Measurements from ENCODE around the gene MGAT5.

The MGAT5 gene

GRCh38 chr2:134336352-134336751 is 82.5 kb downstream of the MGAT5 start:
- no peak for DNase-seq (ENCODE audit: low read depth in 2 of 2)

DNA sequence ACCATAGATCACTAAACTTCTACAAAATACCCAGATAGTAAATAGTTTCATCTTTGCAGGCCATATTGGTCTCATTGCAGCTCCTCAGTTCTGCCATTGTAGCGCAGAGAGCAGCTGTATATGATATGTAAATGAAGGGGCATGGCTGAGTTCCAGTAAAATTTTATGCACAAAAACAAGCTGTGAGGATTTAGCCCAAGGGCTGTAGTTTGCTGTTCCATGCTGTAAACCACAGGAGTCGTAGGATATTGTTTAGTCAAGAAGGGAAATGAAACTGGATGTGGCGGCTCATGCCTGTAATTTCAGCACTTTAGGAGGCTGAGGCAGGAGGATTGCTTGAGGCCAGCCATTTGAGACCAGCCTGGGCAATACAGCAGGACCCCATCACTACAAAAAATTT is 83.0 kb downstream of the MGAT5 start:
- DNase-seq (ENCODE audit: low read depth in 2 of 2), result no peak

DNA sequence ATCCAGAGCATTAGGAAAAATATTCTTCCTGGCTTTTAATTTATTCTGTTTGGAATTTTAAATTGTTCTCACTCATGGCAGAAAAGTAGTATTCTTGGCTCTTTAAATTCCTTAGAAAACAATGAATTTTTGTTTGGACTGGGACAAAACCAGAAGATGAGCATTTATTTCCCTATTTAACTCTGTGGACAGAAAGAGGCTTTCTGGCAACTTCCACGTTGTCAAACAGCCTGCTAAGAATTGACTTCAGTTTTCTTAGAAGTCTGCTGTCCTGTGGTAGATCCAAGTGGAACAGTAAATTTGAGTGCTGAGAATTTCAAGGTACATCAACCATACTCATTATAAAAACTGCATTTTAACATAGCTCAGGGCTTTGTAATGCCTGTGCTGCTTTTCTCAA is 83.8 kb downstream of the MGAT5 start:
- no peak for DNase-seq (ENCODE audit: low read depth in 2 of 2)

- no peak for DNase-seq (ENCODE audit: low read depth in 2 of 2)
These were observed 84.3 kb downstream of the MGAT5 start for GRCh38 chr2:134338208-134338607.

GRCh38 chr2:134341476-134341875 is 87.6 kb downstream of the MGAT5 start:
- DNase-seq (ENCODE audit: low read depth in 2 of 2), result no peak

- no peak for DNase-seq (ENCODE audit: low read depth in 2 of 2)
These were observed 91.3 kb downstream of the MGAT5 start for GRCh38 chr2:134344954-134345697.

DNA sequence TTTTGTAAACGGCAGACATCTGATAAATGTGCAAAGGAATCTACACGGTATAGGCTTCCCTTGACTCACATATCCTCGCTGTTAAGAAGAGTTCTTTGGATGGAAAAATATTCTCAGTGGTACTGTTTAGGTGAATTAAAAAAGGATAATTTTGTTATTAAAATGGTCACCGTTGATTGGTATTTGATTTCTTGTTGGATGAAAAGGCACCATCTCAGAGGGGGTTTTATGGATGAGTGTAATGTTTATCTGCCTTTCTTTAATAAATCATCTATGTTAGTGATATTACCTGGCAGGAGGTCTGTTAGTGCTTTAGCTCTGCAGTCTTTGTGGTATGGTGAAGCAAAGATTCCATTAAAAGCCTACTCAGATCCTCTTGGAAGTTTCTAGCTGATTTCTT is 92.3 kb downstream of the MGAT5 start:
- no peak for DNase-seq (ENCODE audit: low read depth in 2 of 2)

DNA sequence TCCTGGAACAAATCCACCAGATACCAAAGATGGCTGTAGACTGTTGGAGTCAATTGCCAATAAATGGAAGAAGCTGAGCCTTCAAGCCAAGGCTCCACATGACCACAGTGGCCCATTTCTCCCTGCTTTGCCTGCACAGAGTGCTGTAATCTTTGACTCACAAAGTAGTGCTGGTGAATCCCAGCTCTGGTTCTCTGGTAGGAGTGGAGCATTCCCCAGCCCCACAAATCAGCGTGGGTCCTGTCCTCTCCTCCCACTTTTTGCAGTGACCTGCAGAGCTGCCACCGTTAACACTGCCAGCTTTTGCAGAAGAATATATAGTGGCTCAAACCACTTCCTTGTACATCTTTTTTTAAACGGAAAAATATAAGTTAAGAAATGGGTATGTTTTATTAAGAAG is 93.9 kb downstream of the MGAT5 start:
- DNase-seq (ENCODE audit: low read depth in 2 of 2), result no peak

DNA sequence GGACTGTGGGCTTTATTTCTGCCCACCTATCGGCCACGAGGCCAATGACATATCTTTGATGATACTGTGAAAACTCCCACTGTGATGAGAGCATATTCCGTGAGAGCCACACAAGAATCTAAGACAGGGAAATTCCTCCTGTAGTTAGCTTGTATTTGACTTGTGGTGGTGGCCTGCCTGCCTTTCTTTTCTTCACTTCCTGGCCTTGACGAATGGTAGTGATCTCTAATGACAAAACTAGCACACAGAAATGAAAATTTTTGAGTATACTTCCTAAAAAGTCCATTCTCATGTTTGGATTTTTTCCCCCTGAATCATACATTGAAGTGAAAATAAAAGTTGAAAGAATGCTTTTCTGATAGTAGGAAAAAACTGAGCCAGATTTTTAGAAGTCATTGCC is 94.4 kb downstream of the MGAT5 start:
- no peak for DNase-seq (ENCODE audit: low read depth in 2 of 2)

DNA sequence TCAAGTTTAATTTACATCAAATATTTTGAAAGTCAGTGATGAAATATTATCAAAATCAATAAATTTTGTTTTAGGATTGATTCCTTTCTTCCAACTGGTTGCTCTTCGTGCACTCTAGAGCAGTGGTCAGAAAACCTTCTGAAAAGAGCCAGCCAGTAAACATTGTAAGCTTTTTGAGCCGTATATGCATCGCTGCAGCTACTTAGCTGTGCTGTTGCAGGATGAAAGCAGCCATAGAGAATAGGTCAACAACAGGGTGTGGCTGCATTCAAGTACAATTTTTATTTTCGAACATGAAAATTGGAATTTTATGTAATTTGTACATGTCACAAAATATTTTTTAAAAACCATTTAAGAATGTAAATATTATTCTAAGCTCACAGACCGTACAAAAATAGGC is 94.9 kb downstream of the MGAT5 start:
- DNase-seq (ENCODE audit: low read depth in 2 of 2), result no peak

DNA sequence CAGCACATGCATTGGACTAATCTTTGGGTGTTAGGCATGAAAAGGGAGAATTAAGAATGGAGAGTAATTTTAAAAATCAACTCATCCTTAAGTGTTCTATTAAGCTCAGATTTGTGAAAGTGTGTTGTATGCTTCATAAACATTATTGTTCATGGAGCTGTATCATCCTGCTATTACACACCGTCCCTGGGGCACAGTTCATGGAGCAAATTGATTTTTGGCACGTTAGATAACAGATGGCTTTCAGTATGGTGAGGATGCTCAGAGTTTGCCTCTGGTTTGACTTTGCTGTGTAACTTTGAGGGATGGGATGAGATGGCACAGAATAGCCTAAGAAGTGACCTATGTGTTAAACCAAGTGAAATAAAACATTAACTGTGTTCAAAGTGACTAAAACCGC is 97.1 kb downstream of the MGAT5 start:
- no peak for DNase-seq (ENCODE audit: low read depth in 2 of 2)

- no peak for DNase-seq (ENCODE audit: low read depth in 2 of 2)
These were observed 98.0 kb downstream of the MGAT5 start for GRCh38 chr2:134351899-134352298.

DNA sequence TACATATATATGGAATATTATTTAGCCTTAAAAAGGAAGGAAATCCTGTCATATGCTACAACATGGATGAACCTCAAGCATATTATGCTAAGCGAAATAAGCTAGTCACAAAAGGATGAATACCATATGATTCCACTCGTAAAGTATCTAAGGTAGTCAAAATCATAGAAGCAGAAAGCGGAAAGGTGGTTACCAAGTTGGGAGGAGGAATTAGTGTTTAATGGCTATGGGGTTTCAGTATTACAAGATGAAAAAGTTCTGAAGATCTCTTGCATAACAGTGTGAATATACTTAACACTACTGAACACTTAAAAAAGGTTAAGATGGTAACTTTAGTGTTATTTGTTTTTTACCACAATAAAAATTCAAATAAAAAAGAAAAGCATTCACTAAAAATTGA is 99.0 kb downstream of the MGAT5 start:
- DNase-seq (ENCODE audit: low read depth in 2 of 2), result no peak

DNA sequence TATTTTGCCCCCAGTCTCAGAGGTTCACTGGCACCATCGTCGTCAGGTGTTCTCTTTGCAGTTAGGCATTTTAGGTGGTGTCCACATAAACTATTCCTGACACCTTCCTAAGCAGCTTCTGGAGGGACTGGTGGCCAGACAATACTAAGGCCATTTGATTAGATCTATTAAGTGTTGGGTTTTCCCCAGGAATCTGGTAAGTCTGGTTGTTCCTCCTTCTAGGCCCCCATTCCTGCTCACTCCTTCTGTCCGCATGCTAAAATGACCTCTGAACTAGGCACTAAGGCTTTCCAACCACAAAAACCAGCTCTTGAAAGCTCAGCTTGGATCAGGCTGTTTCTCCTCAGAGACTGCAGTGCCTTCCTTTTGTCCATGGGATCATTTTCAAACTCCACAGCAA is 100.7 kb downstream of the MGAT5 start:
- no peak for DNase-seq (ENCODE audit: low read depth in 2 of 2)

- no peak for DNase-seq (ENCODE audit: low read depth in 2 of 2)
These were observed 103.9 kb downstream of the MGAT5 start for GRCh38 chr2:134357814-134358213.

- no peak for DNase-seq (ENCODE audit: low read depth in 2 of 2)
These were observed 105.7 kb downstream of the MGAT5 start for GRCh38 chr2:134359367-134360081.

GRCh38 chr2:134360745-134361487 is 107.0 kb downstream of the MGAT5 start:
- DNase-seq (ENCODE audit: low read depth in 2 of 2), result no peak

DNA sequence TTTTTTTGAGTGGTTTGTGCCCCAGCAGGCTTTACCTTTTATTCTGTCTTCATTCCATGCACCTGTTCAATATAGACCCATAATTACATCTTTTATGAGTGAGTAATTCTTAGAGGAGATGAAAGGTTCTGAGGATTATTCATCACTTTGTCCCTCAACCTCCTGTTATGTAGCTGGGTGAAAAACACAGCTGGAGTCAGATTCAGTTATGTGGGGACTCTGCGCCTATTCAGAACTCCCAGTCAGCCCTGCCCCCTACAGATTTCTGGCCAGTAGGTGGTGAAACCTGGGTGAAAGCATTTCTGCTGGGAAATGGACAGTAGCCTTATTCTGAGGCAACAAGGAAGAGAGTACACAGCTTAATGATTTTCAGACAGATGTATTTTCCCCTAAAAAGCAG is 107.8 kb downstream of the MGAT5 start:
- no peak for DNase-seq (ENCODE audit: low read depth in 2 of 2)

GRCh38 chr2:134362152-134362668 is 108.3 kb downstream of the MGAT5 start:
- DNase-seq (ENCODE audit: low read depth in 2 of 2), result no peak

- DNase-seq (ENCODE audit: low read depth in 2 of 2), result no peak
These were observed 108.9 kb downstream of the MGAT5 start for GRCh38 chr2:134362740-134363139.

DNA sequence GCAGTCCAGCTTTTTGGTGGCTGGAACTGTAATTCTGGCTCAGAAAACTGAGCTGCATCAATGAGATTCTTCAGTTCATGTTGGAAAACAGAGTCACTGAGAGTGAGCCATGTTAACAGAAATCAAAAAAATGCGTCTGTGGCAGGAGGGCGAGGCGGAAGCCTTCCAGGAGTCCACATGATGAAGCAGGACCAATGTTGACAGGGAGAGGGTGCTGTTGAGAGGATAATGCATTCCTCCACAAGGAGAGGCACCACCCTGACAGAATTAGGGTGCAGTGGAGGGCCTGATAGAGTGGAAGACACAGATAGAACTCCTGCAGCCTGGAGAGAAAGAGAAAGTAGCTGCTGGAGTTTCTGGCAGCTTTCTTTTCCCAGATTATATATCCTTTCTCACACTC is 111.5 kb downstream of the MGAT5 start:
- DNase-seq (ENCODE audit: low read depth in 2 of 2), result no peak

DNA sequence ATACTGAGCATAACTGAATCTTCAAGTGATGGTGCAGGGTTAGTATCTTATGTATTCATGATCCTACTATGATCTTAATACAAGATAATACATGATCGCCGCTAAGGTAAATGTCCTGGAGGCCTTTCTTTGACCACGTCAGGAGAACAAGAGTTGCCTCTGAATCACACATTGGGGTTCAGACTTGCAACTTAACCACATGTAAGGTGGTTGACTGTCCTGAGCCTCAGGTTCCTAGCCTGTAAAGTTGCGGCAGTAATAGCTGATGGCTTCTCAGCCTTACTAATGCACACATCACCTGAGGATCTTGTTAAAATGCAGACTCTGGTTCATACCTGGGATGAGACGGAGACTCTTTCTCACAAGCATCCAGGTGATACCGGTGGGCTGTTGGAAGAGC is 112.5 kb downstream of the MGAT5 start:
- no peak for DNase-seq (ENCODE audit: low read depth in 2 of 2)

DNA sequence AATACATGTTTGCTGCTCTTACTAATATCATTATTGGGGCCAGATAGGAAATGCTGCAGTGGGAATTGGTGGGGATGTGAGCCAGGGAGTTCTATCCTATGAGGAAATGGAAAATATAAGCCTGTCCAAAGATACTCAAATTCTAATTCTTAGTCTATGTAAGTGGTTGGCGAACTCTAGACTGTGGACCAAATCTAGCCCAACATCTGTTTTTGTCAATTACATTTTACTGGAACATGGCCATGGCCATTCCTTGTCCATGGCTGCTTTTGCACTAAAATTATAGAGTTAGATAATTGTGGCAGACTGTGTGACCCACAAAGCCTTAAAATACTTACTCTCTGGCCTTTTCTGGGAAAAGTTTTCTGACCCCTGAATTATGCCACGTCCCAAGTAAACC is 113.3 kb downstream of the MGAT5 start:
- DNase-seq (ENCODE audit: low read depth in 2 of 2), result no peak

All from activated CD8-positive, alpha-beta memory T cell treated with anti-CD3 and anti-CD28 coated beads for 4 hours (primary cell).